Tibial nerve (tissue), 4 donors: ENCODE results near the gene RTL10.
A peak's percentile ranks its signal among the peaks of the same experiment; 100 is the strongest.

Experiments
- CTCF ChIP-seq, 5 experiments: fragments of 200-600 bp in 3 of 5; fragments of 450-650 bp in 2 of 5; sonication (generic) in 3 of 5; IDR thresholded peaks; one replicate each; pipeline ENCODE4 v1.5.1; 2016 to 2019; ENCODE audit warnings: antibody characterized with exemption in 5 of 5, mild to moderate bottlenecking in 3 of 5, moderate library complexity in 2 of 5
- EP300 ChIP-seq, 2 donors: sonication (generic); formaldehyde crosslinking; IDR thresholded peaks; one replicate each; pipeline ENCODE4 v1.6.1; 2017; ENCODE audit warnings: antibody characterized with exemption in 2 of 2, mild to moderate bottlenecking in 1 of 2
- POLR2A ChIP-seq, 2 donors: fragments of 450-650 bp; IDR thresholded peaks; one replicate each; pipeline ENCODE4 v1.6.1; 2017; ENCODE audit warnings: antibody characterized with exemption in 2 of 2, mild to moderate bottlenecking in 2 of 2, moderate library complexity in 2 of 2

DNA sequence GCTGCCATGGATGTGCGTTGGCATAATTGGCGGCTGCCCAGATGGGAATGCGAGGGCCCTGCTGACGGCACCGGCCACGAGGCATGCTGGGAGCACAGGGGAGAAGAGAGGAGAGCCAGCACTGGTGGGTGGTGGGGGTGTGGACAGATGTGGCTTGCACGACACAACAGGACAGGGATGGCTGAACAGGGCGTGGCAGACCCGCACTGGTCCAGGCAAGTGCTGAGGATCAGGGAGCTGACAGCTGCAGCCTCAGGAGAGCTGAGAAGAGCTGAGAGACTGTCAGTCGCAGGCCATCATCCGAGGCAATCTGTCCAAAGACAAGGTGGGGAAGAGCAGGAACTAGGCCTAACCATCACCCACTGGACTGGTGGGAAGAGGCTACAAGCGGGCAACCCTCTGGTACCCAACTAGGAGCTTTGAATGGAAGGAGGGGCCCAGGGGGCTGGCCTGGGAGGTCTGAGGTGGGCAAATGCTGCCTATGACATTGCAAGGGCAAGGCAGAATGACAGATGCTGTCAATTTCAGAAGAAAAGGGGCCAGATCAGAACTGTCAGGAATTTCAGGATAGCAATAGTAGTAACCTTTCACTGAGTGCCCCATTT, 2.4 kb downstream of the RTL10 start:
- TF ChIP-seq CTCF (IDR thresholded peaks at IDR 0.05) (no peak), POLR2A (IDR thresholded peaks at IDR 0.05) (no peak), EP300 (IDR thresholded peaks at IDR 0.05) (peak in 1 of 2 donors; percentile 51)
